Spleen (tissue), 7 donors: ENCODE data around the gene LDLRAD4.

ENCODE experiments used
- CTCF ChIP-seq, 11 experiments: fragments of 200-600 bp in 7 of 11; fragments of 450-650 bp in 4 of 11; sonication (generic) in 4 of 11; IDR thresholded peaks in 8 of 11; conservative IDR thresholded peaks in 3 of 11; 1 replicate in 7 of 11; 2 replicates in 4 of 11; pipeline versions ENCODE4 v1.4.0 to v1.8.0; 2016 to 2021; ENCODE audit warnings: antibody characterized with exemption in 11 of 11, inconsistent platforms in 4 of 11, mild to moderate bottlenecking in 1 of 11
- POLR2A ChIP-seq, 3 donors: fragments of 450-650 bp; IDR thresholded peaks; one replicate each; pipeline ENCODE4 v1.5.1; 2017; ENCODE audit warnings: antibody characterized with exemption in 3 of 3, mild to moderate bottlenecking in 1 of 3
- POLR2AphosphoS5 ChIP-seq, 3 donors: sonication (generic); formaldehyde crosslinking; IDR thresholded peaks; one replicate each; pipeline ENCODE4 v1.5.1; 2017; ENCODE audit warnings: antibody characterized with exemption in 3 of 3
- donor health status: DM: no; HTN: no; CAD: no; lungs with moderate emphysema.
- donor health status: DM: no; HTN: no; CAD: no.
- donor health status: DM: no; HTN: no; CAD: no.

GRCh38 chr18:13359210-13359609 is 140.7 kb downstream of the LDLRAD4 start:
- no peak for TF ChIP-seq CTCF (IDR thresholded peaks at IDR 0.05 in 8 of 11, conservative IDR thresholded peaks at IDR 0.05 in 3 of 11)
- no peak for TF ChIP-seq POLR2AphosphoS5 (IDR thresholded peaks at IDR 0.05)
- no peak for TF ChIP-seq POLR2A (IDR thresholded peaks at IDR 0.05)
